GM12801 (cell line): ENCODE data around the gene SHC1.

Experiments
- TF ChIP-seq, protein P1 (sequence below): IDR thresholded peaks from one replicate; pipeline ENCODE4 v1.5.1; 2011; ENCODE audit warnings: control low read depth; ENCODE audit not compliant: insufficient read length; ENCODE audit errors: extremely low read depth

The SHC1 gene

GRCh38 chr1:155005076-155006011 is 34.8 kb upstream of the SHC1 start:
- TF ChIP-seq, protein P1, sequence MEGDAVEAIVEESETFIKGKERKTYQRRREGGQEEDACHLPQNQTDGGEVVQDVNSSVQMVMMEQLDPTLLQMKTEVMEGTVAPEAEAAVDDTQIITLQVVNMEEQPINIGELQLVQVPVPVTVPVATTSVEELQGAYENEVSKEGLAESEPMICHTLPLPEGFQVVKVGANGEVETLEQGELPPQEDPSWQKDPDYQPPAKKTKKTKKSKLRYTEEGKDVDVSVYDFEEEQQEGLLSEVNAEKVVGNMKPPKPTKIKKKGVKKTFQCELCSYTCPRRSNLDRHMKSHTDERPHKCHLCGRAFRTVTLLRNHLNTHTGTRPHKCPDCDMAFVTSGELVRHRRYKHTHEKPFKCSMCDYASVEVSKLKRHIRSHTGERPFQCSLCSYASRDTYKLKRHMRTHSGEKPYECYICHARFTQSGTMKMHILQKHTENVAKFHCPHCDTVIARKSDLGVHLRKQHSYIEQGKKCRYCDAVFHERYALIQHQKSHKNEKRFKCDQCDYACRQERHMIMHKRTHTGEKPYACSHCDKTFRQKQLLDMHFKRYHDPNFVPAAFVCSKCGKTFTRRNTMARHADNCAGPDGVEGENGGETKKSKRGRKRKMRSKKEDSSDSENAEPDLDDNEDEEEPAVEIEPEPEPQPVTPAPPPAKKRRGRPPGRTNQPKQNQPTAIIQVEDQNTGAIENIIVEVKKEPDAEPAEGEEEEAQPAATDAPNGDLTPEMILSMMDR: no peak

- TF ChIP-seq, protein P1: no peak
Measured at GRCh38 chr1:155004352-155005075, 34.0 kb upstream of the SHC1 start.

DNA sequence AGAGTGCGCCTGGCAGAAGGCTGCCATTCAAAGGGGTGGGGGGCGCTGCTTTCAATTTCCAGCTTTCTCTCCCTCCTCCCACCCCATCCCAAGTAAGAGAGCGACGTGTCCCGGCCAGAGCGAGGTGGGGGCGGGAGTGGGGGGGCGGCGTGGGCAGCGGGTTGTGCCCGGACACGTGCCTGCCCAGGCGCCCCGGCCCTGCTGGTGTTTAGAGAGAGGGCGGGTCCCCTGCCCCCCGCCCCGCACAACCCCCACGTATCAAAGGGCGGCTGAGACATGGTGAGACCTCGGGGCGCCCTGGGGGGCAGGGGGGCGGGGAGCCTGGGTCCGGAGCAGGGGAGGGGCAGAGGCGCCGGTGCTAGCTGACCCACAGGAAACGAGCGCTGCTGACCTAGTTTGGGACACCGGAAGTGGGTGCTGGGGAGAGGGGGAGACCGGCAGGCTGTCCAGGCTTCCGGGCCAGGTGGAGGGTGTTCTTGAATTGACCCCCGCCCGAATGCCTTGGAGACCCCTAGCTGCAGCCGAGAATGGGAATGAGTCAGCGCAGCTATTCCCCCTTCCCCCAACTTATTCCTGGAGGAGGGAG is 33.3 kb upstream of the SHC1 start:
- TF ChIP-seq, protein P1: no peak

DNA sequence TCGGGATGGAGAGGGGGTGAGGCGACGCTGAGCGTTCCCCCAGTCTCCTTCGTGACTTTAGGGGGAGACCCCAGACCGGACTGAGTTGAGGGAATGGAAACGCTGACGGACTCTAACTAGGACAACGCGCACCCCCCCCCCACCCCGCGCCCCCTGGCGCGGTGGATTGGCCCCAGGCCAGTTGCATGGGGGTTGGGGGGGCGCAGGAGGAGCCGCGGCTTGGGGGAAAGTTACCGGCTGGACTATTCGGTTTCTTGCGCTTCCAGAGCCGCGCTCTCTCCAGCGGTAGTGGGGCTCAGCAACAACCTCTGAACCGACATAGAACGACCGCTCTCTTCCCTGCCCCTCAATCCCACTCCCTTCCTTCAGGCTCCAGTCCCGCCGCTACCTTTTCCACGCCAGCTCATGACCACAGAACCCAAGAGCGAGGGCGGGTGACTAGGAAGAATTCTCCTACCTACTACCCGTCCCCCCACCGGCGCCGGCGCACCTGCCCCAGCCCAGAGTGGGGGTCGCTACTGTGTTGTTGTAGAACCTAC is 32.7 kb upstream of the SHC1 start:
- TF ChIP-seq, protein P1: no peak

DNA sequence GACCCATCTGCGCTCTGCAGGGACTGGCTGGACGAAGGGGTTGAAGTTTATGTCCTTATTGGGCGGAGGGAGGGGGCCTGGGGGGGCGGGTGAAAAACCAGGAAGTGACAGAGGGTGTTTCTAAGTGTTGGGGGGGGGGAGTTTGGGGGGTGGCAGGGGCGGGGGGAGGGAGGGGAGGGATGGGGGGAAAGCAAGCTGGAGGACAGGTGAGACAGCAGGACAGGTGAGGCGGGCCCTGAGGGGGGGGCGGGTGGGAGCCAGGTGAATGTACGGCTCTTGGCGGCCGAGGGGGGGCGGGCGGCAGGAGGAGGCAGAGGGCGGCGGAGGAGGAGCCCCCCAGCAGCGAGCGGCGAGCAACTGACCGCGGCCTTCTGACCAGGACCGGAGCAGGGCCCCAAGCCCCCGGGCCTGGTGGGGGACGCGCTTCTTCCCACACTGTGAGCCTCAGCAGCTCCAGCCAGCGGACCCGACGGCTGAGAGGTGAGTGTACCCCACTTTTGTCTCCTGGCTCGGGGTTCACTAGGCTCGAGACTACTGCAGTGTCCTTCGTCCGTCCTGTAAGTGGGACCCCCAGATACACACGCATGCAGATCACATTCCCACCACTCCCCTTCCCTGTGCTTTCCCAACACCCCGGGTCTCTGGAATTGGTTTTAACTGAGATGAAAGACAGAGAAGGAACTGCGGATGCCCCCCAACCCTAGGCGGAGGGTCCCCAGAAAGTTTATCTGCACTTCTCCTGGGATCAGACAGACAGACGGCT is 32.1 kb upstream of the SHC1 start, which contains the start of gene ZBTB7B:
ZBTB7B (plus strand) TSS at position 339 of the 763 bp plus-strand sequence. CDS start 11,859 bp downstream, outside the sequence.
- TF ChIP-seq, protein P1: no peak

- TF ChIP-seq, protein P1: no peak
Measured at GRCh38 chr1:155001675-155002463, 31.3 kb upstream of the SHC1 start.
